A549 (cell line): Measurements from ENCODE around the gene CTCF.

ENCODE experiments used
- KDM1A ChIP-seq: fragments of 200-600 bp; sonication (generic); IDR thresholded peaks from 2 replicates; pipeline ENCODE4 v1.6.1; 2016; ENCODE audit warnings: low read depth, mild to moderate bottlenecking
- POLR2A ChIP-seq: IDR thresholded peaks from 2 replicates; pipeline ENCODE4 v1.6.1; 2012; ENCODE audit warnings: mild to moderate bottlenecking, low read length
- RFX5 ChIP-seq: fragments of 450-650 bp; IDR thresholded peaks from 2 replicates; pipeline ENCODE4 v1.7.1; 2014; ENCODE audit warnings: antibody characterized with exemption, mild to moderate bottlenecking, moderate library complexity
- SMC3 ChIP-seq: fragments of >200 bp; sonication (Bioruptor Twin); formaldehyde crosslinking; IDR thresholded peaks from 3 replicates; pipeline ENCODE4 v1.6.1; 2018; ENCODE audit warnings: inconsistent platforms
- TF ChIP-seq, protein P1 (sequence below): fragments of >200 bp; sonication (Bioruptor Twin); formaldehyde crosslinking; IDR thresholded peaks from 3 replicates; pipeline ENCODE4 v1.5.1; 2016

DNA sequence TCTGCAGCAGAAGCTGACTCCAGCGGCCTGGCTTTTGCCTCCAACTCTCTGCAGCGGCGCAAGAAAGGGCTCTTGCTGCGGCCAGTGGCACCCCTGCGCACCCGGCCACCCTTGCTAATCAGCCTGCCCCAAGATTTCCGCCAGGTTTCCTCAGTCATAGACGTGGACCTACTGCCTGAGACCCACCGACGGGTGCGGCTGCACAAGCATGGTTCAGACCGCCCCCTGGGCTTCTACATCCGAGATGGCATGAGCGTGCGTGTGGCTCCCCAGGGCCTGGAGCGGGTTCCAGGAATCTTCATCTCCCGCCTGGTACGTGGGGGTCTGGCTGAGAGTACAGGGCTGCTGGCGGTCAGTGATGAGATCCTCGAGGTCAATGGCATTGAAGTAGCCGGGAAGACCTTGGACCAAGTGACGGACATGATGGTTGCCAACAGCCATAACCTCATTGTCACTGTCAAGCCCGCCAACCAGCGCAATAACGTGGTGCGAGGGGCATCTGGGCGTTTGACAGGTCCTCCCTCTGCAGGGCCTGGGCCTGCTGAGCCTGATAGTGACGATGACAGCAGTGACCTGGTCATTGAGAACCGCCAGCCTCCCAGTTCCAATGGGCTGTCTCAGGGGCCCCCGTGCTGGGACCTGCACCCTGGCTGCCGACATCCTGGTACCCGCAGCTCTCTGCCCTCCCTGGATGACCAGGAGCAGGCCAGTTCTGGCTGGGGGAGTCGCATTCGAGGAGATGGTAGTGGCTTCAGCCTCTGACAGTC lies 99.7 kb downstream of the CTCF start:
- TF ChIP-seq, protein P1, sequence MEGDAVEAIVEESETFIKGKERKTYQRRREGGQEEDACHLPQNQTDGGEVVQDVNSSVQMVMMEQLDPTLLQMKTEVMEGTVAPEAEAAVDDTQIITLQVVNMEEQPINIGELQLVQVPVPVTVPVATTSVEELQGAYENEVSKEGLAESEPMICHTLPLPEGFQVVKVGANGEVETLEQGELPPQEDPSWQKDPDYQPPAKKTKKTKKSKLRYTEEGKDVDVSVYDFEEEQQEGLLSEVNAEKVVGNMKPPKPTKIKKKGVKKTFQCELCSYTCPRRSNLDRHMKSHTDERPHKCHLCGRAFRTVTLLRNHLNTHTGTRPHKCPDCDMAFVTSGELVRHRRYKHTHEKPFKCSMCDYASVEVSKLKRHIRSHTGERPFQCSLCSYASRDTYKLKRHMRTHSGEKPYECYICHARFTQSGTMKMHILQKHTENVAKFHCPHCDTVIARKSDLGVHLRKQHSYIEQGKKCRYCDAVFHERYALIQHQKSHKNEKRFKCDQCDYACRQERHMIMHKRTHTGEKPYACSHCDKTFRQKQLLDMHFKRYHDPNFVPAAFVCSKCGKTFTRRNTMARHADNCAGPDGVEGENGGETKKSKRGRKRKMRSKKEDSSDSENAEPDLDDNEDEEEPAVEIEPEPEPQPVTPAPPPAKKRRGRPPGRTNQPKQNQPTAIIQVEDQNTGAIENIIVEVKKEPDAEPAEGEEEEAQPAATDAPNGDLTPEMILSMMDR = no peak
- no peak for TF ChIP-seq POLR2A
- TF ChIP-seq KDM1A = no peak
- no peak for TF ChIP-seq SMC3
- no peak for TF ChIP-seq RFX5
